Measurements from ENCODE around the gene TADA3.

DNA sequence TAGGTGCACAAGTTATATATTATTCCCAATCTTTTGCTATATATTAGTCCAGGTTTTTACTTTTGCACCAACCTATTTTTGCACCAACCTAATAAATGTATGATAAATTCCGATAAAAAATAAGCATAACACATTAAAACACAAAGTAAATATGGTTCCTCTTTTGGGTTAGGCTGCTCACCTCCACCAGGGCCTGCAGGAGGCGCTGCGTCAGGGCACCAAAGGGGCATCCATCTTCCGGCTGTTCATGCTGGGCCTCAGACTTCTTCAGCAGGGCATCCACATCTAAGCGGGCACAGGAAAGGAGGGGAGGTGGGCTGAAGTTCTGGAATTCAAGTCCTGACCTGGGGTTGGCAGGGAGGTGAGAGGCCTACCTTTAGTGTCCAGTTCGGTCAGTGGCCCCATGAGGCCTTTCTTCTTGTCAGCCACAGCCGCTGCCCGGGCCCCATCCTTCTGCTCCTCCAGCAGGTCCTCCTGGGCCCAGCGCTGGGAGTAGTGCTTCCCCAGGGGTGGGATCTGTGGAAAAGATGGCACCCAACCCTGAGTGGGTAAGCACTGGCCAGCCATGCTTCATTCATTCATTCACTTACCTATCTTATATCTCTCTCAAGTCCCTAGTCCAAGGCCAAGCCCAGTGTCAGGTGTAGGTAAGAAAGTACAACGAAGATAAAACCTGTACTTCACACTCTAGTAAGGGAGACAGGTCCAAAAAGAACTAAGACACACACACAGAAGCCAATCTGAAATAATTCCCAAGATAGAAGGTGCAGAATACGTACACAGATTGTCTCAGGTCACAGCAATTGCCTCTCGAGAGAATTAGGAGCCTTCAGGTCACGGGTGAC is 5.2 kb downstream of the TADA3 start:
- TF ChIP-seq YY1 (IDR thresholded peaks at IDR 0.05; ENCODE audit: insufficient read depth, insufficient read length) (no peak), ZNF274 (IDR thresholded peaks at IDR 0.05; ENCODE audit: low read depth, low read length) (no peak), SUZ12 (IDR thresholded peaks at IDR 0.05; ENCODE audit: extremely low read depth, insufficient read depth, insufficient read length) (no peak)
